ENCODE measurements around the gene AURKB.

- TF ChIP-seq CTCF (IDR thresholded peaks at IDR 0.05 in 2 of 3, conservative IDR thresholded peaks at IDR 0.05 in 1 of 3; ENCODE audit: control insufficient read depth in 2 of 3, extremely low read depth in 1 of 3, insufficient read depth in 1 of 3, low read depth in 3 of 3, low read length in 3 of 3), result no peak
- TF ChIP-seq BRCA1 (IDR thresholded peaks at IDR 0.05; ENCODE audit: low read depth, low read length), result no peak
- TF ChIP-seq FOXM1 (IDR thresholded peaks at IDR 0.05; ENCODE audit: low read depth, low read length), result no peak
- no peak for TF ChIP-seq HDAC2 (IDR thresholded peaks at IDR 0.05)
- TF ChIP-seq NR2F1 (conservative IDR thresholded peaks at IDR 0.05), result no peak
- no peak for TF ChIP-seq E2F4 (IDR thresholded peaks at IDR 0.05; ENCODE audit: low read depth, low read length)
- TF ChIP-seq POLR2AphosphoS2 (IDR thresholded peaks at IDR 0.05; ENCODE audit: low read depth, low read length), result no peak
- TF ChIP-seq PAX8 (IDR thresholded peaks at IDR 0.05), result no peak
- no peak for TF ChIP-seq BHLHE40 (IDR thresholded peaks at IDR 0.05; ENCODE audit: borderline replicate concordance in 1 of 2, low read depth in 2 of 2, low read length in 1 of 2)
Measured at GRCh38 chr17:8244768-8245167, 34.4 kb upstream of the AURKB start.

All from GM12878 (cell line).